SH-SY5Y (cell line): ENCODE results near the gene BARX1.

ENCODE experiments used
- GATA2 ChIP-seq: IDR thresholded peaks from 2 replicates; pipeline ENCODE4 v1.6.1; 2011; ENCODE audit warnings: mild to moderate bottlenecking, low read depth, low read length
- GATA3 ChIP-seq: IDR thresholded peaks from 2 replicates; pipeline ENCODE4 v1.6.1; 2011; ENCODE audit warnings: low read depth, mild to moderate bottlenecking, low read length, moderate library complexity

- TF ChIP-seq GATA2 (no peak), GATA3 (no peak)
These were observed 21.8 kb upstream of the BARX1 start for GRCh38 chr9:93976973-93977372.
